HCT116 (cell line): ENCODE data around the gene AK6. TPM values are rescaled to one million over a fixed set of nuclear protein-coding genes. Genes with fewer than 3 reads are reported as not detected.

ENCODE experiments used
- ATAC-seq: fragments of 200-7000 bp; cut with Tn5 transposase; 2 replicates; pipeline ENCODE4 v1.9.1; 2020; ENCODE audit warnings: mild to moderate bottlenecking, moderate library complexity
- BruUV-seq: library from RNA; stranded (reverse); fragments of 400-500 nt; replicated peaks from 2 replicates; lab custom pipeline; 2021; lab: Mats Ljungman, UMichigan
- CTCF ChIA-PET: fragments of 300-600 bp; sonication (Branson Sonifier 250); formaldehyde crosslinking; loops from one replicate; lab custom pipeline; 2021; ENCODE audit warnings: antibody characterized with exemption; lab: Charles Lee
- POLR2A ChIA-PET: fragments of 300-600, 350-600 bp; sonication (Branson Sonifier 250); formaldehyde crosslinking; loops from one replicate; lab custom pipeline; 2021; ENCODE audit warnings: antibody characterized with exemption; lab: Charles Lee
- RAD21 ChIA-PET, 2 experiments: fragments of 300-600 bp; sonication (Branson Sonifier 250); formaldehyde crosslinking; loops; one replicate each; lab custom pipeline; 2023; ENCODE audit warnings: low total read pairs in 2 of 2; ENCODE audit not compliant: uncharacterized antibody in 2 of 2, unreplicated experiment in 2 of 2, low non-redundant PET in 1 of 2; lab: Charles Lee
- DNase-seq: peaks from one replicate; pipeline ENCODE4 v3.0.0-alpha.2; 2010; ENCODE audit warnings: low read depth, low spot score
- H2AFZ ChIP-seq: fragments of 200-600 bp; shearing (Covaris generic), sonication (generic); 2 replicates; pipeline ENCODE4 v1.6.1; 2017; ENCODE audit warnings: low read depth, mixed run types, mixed read lengths, antibody characterized with exemption, low read length; ENCODE audit not compliant: poor library complexity, severe bottlenecking
- H3K27ac ChIP-seq: 2 replicates; pipeline ENCODE4 v1.5.1; 2012; ENCODE audit warnings: low read depth, low read length
- H3K27me3 ChIP-seq: fragments of 200-600 bp; sonication (generic); 2 replicates; pipeline ENCODE4 v1.6.1; 2016; ENCODE audit warnings: mixed run types, low read length, mixed read lengths; ENCODE audit not compliant: insufficient read depth
- H3K36me3 ChIP-seq, 2 experiments: fragments of 200-500 bp in 1 of 2; fragments of 200-600 bp in 1 of 2; sonication (Bioruptor generic) in 1 of 2; sonication (generic) in 1 of 2; 2 replicates each; pipeline versions ENCODE4 v1.5.1 to v1.6.1; 2014 to 2016; ENCODE audit warnings: low read length in 2 of 2, inconsistent platforms in 1 of 2, mixed read lengths in 1 of 2, mixed run types in 1 of 2; ENCODE audit not compliant: insufficient read depth in 2 of 2, control insufficient read depth in 1 of 2
- H3K4me1 ChIP-seq, 2 experiments: fragments of 200-600 bp in 1 of 2; sonication (generic) in 1 of 2; 2 replicates each; pipeline versions ENCODE4 v1.5.1 to v1.6.1; 2012 to 2017; ENCODE audit warnings: low read length in 2 of 2, inconsistent platforms in 1 of 2, mild to moderate bottlenecking in 1 of 2, mixed read lengths in 1 of 2, mixed run types in 1 of 2, moderate library complexity in 1 of 2; ENCODE audit not compliant: insufficient read depth in 2 of 2, control insufficient read depth in 1 of 2
- H3K4me2 ChIP-seq: fragments of 200-600 bp; sonication (generic); 2 replicates; pipeline ENCODE4 v1.6.1; 2017; ENCODE audit warnings: mixed run types, low read length, mixed read lengths
- H3K4me3 ChIP-seq, 2 experiments: fragments of 200-600 bp in 1 of 2; sonication (generic) in 1 of 2; replicated peaks in 1 of 2; 2 replicates each; pipeline ENCODE4 v1.5.1; 2011 to 2016; ENCODE audit warnings: low read length in 2 of 2, control low read depth in 1 of 2, low read depth in 1 of 2, mild to moderate bottlenecking in 1 of 2, mixed read lengths in 1 of 2, mixed run types in 1 of 2
- H3K79me2 ChIP-seq: fragments of 200-600 bp; sonication (generic); 2 replicates; pipeline ENCODE4 v1.6.1; 2017; ENCODE audit warnings: mild to moderate bottlenecking, mixed run types, low read length, moderate library complexity, mixed read lengths; ENCODE audit not compliant: insufficient read depth
- H3K9ac ChIP-seq: fragments of 200-600 bp; sonication (generic); 2 replicates; pipeline ENCODE4 v1.6.1; 2016; ENCODE audit warnings: low read length, mixed read lengths
- H3K9me2 ChIP-seq: fragments of 200-600 bp; sonication (generic), shearing (Covaris generic); 2 replicates; pipeline ENCODE4 v1.6.1; 2017; ENCODE audit warnings: mixed run types, mild to moderate bottlenecking, moderate library complexity; ENCODE audit not compliant: insufficient read depth
- H3K9me3 ChIP-seq, 2 experiments: fragments of 200-500 bp in 1 of 2; fragments of 200-600 bp in 1 of 2; sonication (Bioruptor generic) in 1 of 2; sonication (generic) in 1 of 2; 2 replicates each; pipeline ENCODE4 v1.6.1; 2014 to 2017; ENCODE audit warnings: low read length in 2 of 2, mixed read lengths in 2 of 2, inconsistent platforms in 1 of 2, low read depth in 1 of 2, mild to moderate bottlenecking in 1 of 2, mixed run types in 1 of 2, moderate library complexity in 1 of 2; ENCODE audit not compliant: control insufficient read depth in 1 of 2, insufficient read depth in 1 of 2
- H4K20me1 ChIP-seq: fragments of 200-600 bp; sonication (generic), shearing (Covaris generic); 2 replicates; pipeline ENCODE4 v1.6.1; 2017; ENCODE audit warnings: mixed run types, mild to moderate bottlenecking, moderate library complexity; ENCODE audit not compliant: insufficient read depth
- CTCF ChIP-seq, 3 experiments: fragments of 200-600 bp in 1 of 3; sonication (generic) in 1 of 3; IDR thresholded peaks in 2 of 3; conservative IDR thresholded peaks in 1 of 3; 2 replicates each; pipeline ENCODE4 v1.5.1; 2012 to 2017; ENCODE audit warnings: low read depth in 2 of 3, low read length in 2 of 3, antibody characterized with exemption in 1 of 3, borderline replicate concordance in 1 of 3, control low read depth in 1 of 3, mild to moderate bottlenecking in 1 of 3, mixed read lengths in 1 of 3, mixed run types in 1 of 3, moderate library complexity in 1 of 3; ENCODE audit not compliant: insufficient read depth in 1 of 3
- EGR1 ChIP-seq: IDR thresholded peaks from 2 replicates; pipeline ENCODE4 v1.6.1; 2012; ENCODE audit warnings: low read depth
- EZH2 ChIP-seq: fragments of 200-600 bp; sonication (generic); IDR thresholded peaks from 2 replicates; pipeline ENCODE4 v1.6.1; 2017; ENCODE audit warnings: antibody characterized with exemption, mixed run types
- EZH2phosphoT487 ChIP-seq: fragments of 200-600 bp; IDR thresholded peaks from 2 replicates; pipeline ENCODE4 v1.6.1; 2018; ENCODE audit warnings: antibody characterized with exemption, borderline replicate concordance
- FOSL1 ChIP-seq: IDR thresholded peaks from 2 replicates; pipeline ENCODE4 v1.6.1; 2012; ENCODE audit warnings: low read depth
- JUND ChIP-seq: IDR thresholded peaks from 2 replicates; pipeline ENCODE4 v1.6.1; 2012
- MAX ChIP-seq: IDR thresholded peaks from 2 replicates; pipeline ENCODE4 v1.6.1; 2012
- POLR2A ChIP-seq: IDR thresholded peaks from 2 replicates; pipeline ENCODE4 v1.7.0; 2011; ENCODE audit warnings: borderline replicate concordance; ENCODE audit not compliant: insufficient read depth, insufficient read length; ENCODE audit errors: extremely low read depth
- POLR2AphosphoS5 ChIP-seq: IDR thresholded peaks from 2 replicates; pipeline ENCODE4 v1.6.1; 2011; ENCODE audit warnings: mild to moderate bottlenecking, low read depth, low read length, moderate library complexity
- SIN3A ChIP-seq: IDR thresholded peaks from 2 replicates; pipeline ENCODE4 v1.6.1; 2012; ENCODE audit warnings: low read depth
- SP1 ChIP-seq: IDR thresholded peaks from 2 replicates; pipeline ENCODE4 v1.6.1; 2012; ENCODE audit warnings: low read depth
- SRF ChIP-seq: IDR thresholded peaks from 2 replicates; pipeline ENCODE4 v1.6.1; 2012; ENCODE audit warnings: low read depth
- YY1 ChIP-seq: IDR thresholded peaks from 2 replicates; pipeline ENCODE4 v1.6.1; 2011; ENCODE audit warnings: low read length, low read depth, moderate library complexity, mild to moderate bottlenecking; ENCODE audit not compliant: insufficient replicate concordance; ENCODE audit errors: extremely low read depth
- ZBTB33 ChIP-seq: IDR thresholded peaks from 2 replicates; pipeline ENCODE4 v1.6.1; 2011; ENCODE audit warnings: mild to moderate bottlenecking, low read length, moderate library complexity; ENCODE audit not compliant: insufficient replicate concordance; ENCODE audit errors: extremely low read depth
- ZFX ChIP-seq: fragments of 450-650 bp; IDR thresholded peaks from 2 replicates; pipeline ENCODE4 v1.6.1; 2017
- intact Hi-C: fragments of 100-400 bp; cut with micrococcal nuclease; formaldehyde crosslinking; loops from 2 replicates; pipeline ENCODE4 v1.10.0; 2022
- total RNA-seq: library from RNA; stranded (reverse); gene quantifications from one replicate; pipeline ENCODE4 v1.2.1, GENCODE V29; 2021; ENCODE audit not compliant: unreplicated experiment

The AK6 gene
- total RNA-seq, 1 experiment from 2014 or later, result 33.4 TPM

- peaks cover 8 to 18% of the 10 kb centered on the region in 2 experiments; a peak in 3 of 4 replicates for H3K4me1 ChIP-seq
- no peaks in the 10 kb centered on the region for H3K9me2 ChIP-seq
- no peaks in the 10 kb centered on the region for H3K27me3 ChIP-seq
- CTCF ChIA-PET, result no interaction called here
- H3K27ac ChIP-seq, result peak overlapping the region; percentile 86
- POLR2A ChIA-PET, result no interaction called here
- peak overlapping the region; percentile 79 to 90 for H3K4me3 ChIP-seq
- H3K79me2 ChIP-seq, result peaks cover 79% of the 10 kb centered on the region
- RAD21 ChIA-PET, result no interaction called here
- peak overlapping the region; percentile 78 for H3K4me2 ChIP-seq
- peak overlapping the region; percentile 80 for H3K9ac ChIP-seq
- peak; percentile 21; the same call in 1 of the 2 replicates for TF ChIP-seq EGR1
- TF ChIP-seq SP1, result no peak
- no peak for TF ChIP-seq EZH2
- no peak for TF ChIP-seq FOSL1
- no peak for TF ChIP-seq EZH2phosphoT487
- BruUV-seq, result TSS peak; percentile 69
- H2AFZ ChIP-seq, result no peak overlapping the region
- H3K36me3 ChIP-seq, result peaks cover 6 to 22% of the 10 kb centered on the region in 2 experiments; a peak in 2 of 4 replicates
- peaks cover 14% of the 10 kb centered on the region; the same call in 1 of the 2 replicates for H4K20me1 ChIP-seq
- ATAC-seq (peak; percentile 3), DNase-seq (peak; percentile 31)
- no peaks in the 10 kb centered on the region for H3K9me3 ChIP-seq
- intact Hi-C loops, result no loop called here
Measured at GRCh38 chr5:69368458-69369339, 621 bp downstream of the AK6 start.

DNA sequence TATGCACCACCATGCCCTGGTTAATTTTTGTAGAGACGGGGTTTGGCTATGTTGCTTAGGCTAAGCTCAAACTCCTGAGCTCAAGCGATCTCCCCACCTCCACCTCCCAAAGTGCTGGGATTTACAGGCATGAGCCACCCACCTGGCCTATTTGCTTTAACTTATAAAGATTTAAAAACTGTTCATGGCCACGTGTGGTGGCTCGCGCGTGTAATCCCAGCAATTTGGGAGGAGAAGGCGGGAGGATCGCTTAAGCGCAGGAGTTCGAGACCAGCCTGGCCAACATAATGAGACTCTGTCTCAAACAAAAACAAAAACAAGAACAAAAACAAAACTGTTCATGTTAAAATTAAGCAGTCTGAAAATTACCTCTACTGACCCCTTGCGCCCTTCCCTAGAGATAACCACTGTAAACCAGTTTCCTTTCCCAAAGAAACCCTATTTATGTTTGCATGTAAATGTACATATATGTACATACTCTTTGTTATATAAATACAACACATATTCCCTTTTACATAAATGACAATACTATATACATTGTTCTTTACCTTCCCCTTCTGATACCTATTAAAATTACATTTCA lies 1.5 kb downstream of the AK6 start:
- Histone ChIP-seq H3K27me3 (no peaks in the 10 kb centered on the region), H3K36me3 (peaks cover 9 to 28% of the 10 kb centered on the region in 2 experiments; a peak in 2 of 4 replicates), H2AFZ (no peak overlapping the region), H3K9me2 (no peaks in the 10 kb centered on the region), H3K27ac (no peak overlapping the region; the same call in 1 of the 2 replicates), H4K20me1 (peaks cover 14% of the 10 kb centered on the region; the same call in 1 of the 2 replicates), H3K4me2 (peak overlapping the region; percentile 78), H3K4me3 (peak overlapping the region; percentile 79 to 90), H3K4me1 (peaks cover 8 to 18% of the 10 kb centered on the region in 2 experiments; a peak in 3 of 4 replicates), H3K79me2 (peaks cover 88% of the 10 kb centered on the region), H3K9me3 (no peaks in the 10 kb centered on the region), H3K9ac (peak overlapping the region; percentile 80)
- RAD21 ChIA-PET, result no interaction called here
- POLR2A ChIA-PET, result no interaction called here
- BruUV-seq, result no TSS peak
- DNase-seq (no peak), ATAC-seq (no peak)
- CTCF ChIA-PET, result no interaction called here
- intact Hi-C loops, result no loop called here
- TF ChIP-seq SIN3A (no peak), EZH2phosphoT487 (no peak), JUND (no peak), POLR2A (no peak), ZBTB33 (no peak), ZFX (no peak), POLR2AphosphoS5 (no peak), SRF (no peak), YY1 (no peak), CTCF (IDR thresholded peaks at IDR 0.05 in 2 of 3, conservative IDR thresholded peaks at IDR 0.05 in 1 of 3; ENCODE audit: borderline replicate concordance in 1 of 3, insufficient read depth in 1 of 3, low read depth in 2 of 3, low read length in 2 of 3) (no peak), MAX (no peak)
